ENCODE results near the gene CDH2. TPM values are rescaled to one million over a fixed set of nuclear protein-coding genes. Genes with fewer than 3 reads are reported as not detected.

CDH2 gene
- total and polyA plus RNA-seq, 4 donors: 14.2 to 49.5 (median 26.4) TPM

- 87% methylated on average over 1 of the region's 1 CpG for WGBS
- peaks cover 0 to 33% (median 7%) of the 10 kb centered on the region in 4 donors for H3K4me1 ChIP-seq (ENCODE audit: control insufficient read depth in 4 of 4, insufficient read depth in 4 of 4, low read length in 3 of 4)
Measured at GRCh38 chr18:28150925-28151324, 26.0 kb downstream of the CDH2 start.

More at GRCh38 chr18:28150925-28151324, 26.0 kb downstream of the CDH2 start:
- no peak overlapping the region for H3K27ac ChIP-seq (ENCODE audit: low read depth in 1 of 2, low read length in 2 of 2)
- TF ChIP-seq GABPA (IDR thresholded peaks at IDR 0.05 in 1 of 2, conservative IDR thresholded peaks at IDR 0.05 in 1 of 2) (no peak), REST (IDR thresholded peaks at IDR 0.05) (no peak), FOXA2 (IDR thresholded peaks at IDR 0.05) (no peak), NR2F2 (IDR thresholded peaks at IDR 0.05) (no peak), YY1 (IDR thresholded peaks at IDR 0.05) (no peak), HNF4G (IDR thresholded peaks at IDR 0.05) (no peak), SP1 (IDR thresholded peaks at IDR 0.05) (no peak), ZBTB33 (IDR thresholded peaks at IDR 0.05) (no peak), EGR1 (IDR thresholded peaks at IDR 0.05; ENCODE audit: low read depth in 2 of 2) (no peak), CTCF (IDR thresholded peaks at IDR 0.05; ENCODE audit: low read depth, low read length, missing input control) (no peak), JUND (IDR thresholded peaks at IDR 0.05) (no peak), RXRA (IDR thresholded peaks at IDR 0.05) (no peak), HNF4A (conservative IDR thresholded peaks at IDR 0.05) (no peak), RAD21 (IDR thresholded peaks at IDR 0.05) (no peak), MAX (IDR thresholded peaks at IDR 0.05) (no peak)
- no peak for DNase-seq (ENCODE audit: low spot score)
- no peaks in the 10 kb centered on the region for H3K9me3 ChIP-seq (ENCODE audit: control insufficient read depth in 4 of 4, low read length in 3 of 4)
- no peaks in the 10 kb centered on the region for H3K27me3 ChIP-seq (ENCODE audit: control insufficient read depth in 4 of 4, insufficient read depth in 4 of 4, low read length in 3 of 4)
- H3K4me3 ChIP-seq (ENCODE audit: low read depth in 1 of 3, low read length in 3 of 3): no peak overlapping the region
- H3K9ac ChIP-seq (ENCODE audit: low read depth in 1 of 2, low read length in 2 of 2): no peak overlapping the region
- H3K36me3 ChIP-seq (ENCODE audit: control insufficient read depth in 4 of 4, insufficient read depth in 3 of 4, low read depth in 1 of 4, low read length in 3 of 4): no peaks in the 10 kb centered on the region
